Immature natural killer cell (primary cell): Measurements from ENCODE around the gene PARD3B. TPM values are rescaled to one million over a fixed set of nuclear protein-coding genes. Genes with fewer than 3 reads are reported as not detected.

ENCODE experiments used
- DNase-seq, 3 donors: peaks; one replicate each; pipeline ENCODE4 v3.0.0; 2022; ENCODE audit warnings: mixed read lengths in 1 of 3
- H3K27ac Mint-ChIP-seq, 6 donors: one replicate each; pipeline ENCODE4 v1.8.0; 2020; ENCODE audit warnings: mixed read lengths in 6 of 6, mild to moderate bottlenecking in 5 of 6, inconsistent platforms in 4 of 6, moderate library complexity in 3 of 6
- H3K27me3 Mint-ChIP-seq, 3 donors: one replicate each; pipeline ENCODE4 v1.8.0; 2020 to 2021; ENCODE audit warnings: low read depth in 3 of 3, mild to moderate bottlenecking in 3 of 3, mixed read lengths in 3 of 3, moderate library complexity in 3 of 3, inconsistent platforms in 1 of 3
- H3K36me3 Mint-ChIP-seq, 3 donors: one replicate each; pipeline ENCODE4 v1.8.0; 2020; ENCODE audit warnings: mixed read lengths in 3 of 3, inconsistent platforms in 2 of 3, mild to moderate bottlenecking in 2 of 3
- H3K4me1 Mint-ChIP-seq, 2 donors: one replicate each; pipeline ENCODE4 v1.8.0; 2020; ENCODE audit warnings: inconsistent platforms in 2 of 2, mild to moderate bottlenecking in 2 of 2, mixed read lengths in 2 of 2, moderate library complexity in 1 of 2
- H3K4me3 Mint-ChIP-seq, 5 donors: one replicate each; pipeline ENCODE4 v1.8.0; 2020; ENCODE audit warnings: mild to moderate bottlenecking in 5 of 5, mixed read lengths in 5 of 5, inconsistent platforms in 3 of 5, moderate library complexity in 3 of 5
- H3K9me3 Mint-ChIP-seq, 6 donors: one replicate each; pipeline ENCODE4 v1.8.0; 2020; ENCODE audit warnings: mild to moderate bottlenecking in 6 of 6, mixed read lengths in 6 of 6, inconsistent platforms in 4 of 6, moderate library complexity in 3 of 6
- polyA plus RNA-seq, 3 donors: library from polyadenylated mRNA; unstranded; fragments of 300-500 nt; fragmentation: Illumina TruSeq; gene quantifications; one replicate each; pipeline ENCODE4 v1.2.3, GENCODE V29; 2021

The PARD3B gene
- polyA plus RNA-seq, 3 donors from 2014 or later = not detected

DNA sequence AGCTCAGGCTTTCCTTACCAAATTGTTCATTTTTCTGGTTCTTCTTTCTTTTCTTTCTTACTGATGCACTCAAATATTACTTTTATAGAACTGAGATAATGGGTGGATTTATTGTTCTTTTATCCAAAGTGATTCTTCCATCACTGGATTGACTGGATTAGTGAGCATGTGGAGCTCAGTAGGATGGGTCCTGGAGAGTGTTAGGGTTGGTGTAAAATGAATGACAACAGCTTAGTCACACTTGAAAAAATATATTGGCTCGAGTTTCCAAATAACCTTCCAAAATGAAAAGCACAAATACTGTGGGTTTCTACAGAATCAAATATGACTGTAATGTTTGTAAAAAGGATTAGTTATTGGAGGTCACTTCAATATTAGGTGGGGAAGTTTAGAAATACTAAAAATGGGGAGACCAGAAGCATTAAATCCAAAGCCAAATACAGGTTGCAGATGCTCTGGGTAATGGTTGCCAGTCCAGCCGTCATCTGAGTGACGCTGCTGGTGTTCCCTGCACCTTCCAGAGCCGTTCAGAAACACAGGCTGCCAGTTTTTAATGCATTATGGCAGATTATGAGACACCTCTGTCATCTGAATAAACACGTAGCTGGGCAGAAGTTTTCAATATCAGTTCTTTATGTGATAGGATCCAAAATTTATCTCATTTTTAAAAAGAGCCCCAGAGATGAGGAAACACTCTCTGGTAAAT is 842.2 kb downstream of the PARD3B start:
- Mint-ChIP-seq H3K27ac (no peak overlapping the region), H3K27me3 (no peaks in the 10 kb centered on the region), H3K4me1 (no peaks in the 10 kb centered on the region), H3K9me3 (no peaks in the 10 kb centered on the region), H3K36me3 (no peaks in the 10 kb centered on the region), H3K4me3 (no peak overlapping the region)
- no peak for DNase-seq

DNA sequence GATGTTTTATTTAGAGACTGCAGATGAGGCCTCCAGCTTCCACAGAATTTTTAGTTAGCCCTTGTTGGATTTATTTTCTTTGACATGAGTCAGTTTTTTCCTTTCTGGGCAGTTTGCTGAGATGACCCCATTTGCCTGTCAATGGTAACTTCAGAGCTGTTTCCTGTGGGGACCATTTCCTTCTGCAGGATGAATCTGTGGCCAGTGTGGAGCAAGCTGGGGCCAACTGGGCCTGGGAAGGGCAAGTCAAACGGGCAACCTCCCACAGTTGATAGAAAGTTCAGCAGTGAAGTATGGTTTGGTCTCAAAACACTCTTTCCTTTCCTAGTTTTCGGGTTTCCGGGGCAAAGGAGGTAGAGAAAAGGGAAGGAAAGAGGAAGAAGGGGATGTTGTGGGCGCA is 845.6 kb downstream of the PARD3B start:
- Mint-ChIP-seq H3K27me3 (no peaks in the 10 kb centered on the region), H3K36me3 (no peaks in the 10 kb centered on the region), H3K4me1 (no peaks in the 10 kb centered on the region), H3K9me3 (no peaks in the 10 kb centered on the region), H3K4me3 (no peak overlapping the region), H3K27ac (no peak overlapping the region)
- no peak for DNase-seq

DNA sequence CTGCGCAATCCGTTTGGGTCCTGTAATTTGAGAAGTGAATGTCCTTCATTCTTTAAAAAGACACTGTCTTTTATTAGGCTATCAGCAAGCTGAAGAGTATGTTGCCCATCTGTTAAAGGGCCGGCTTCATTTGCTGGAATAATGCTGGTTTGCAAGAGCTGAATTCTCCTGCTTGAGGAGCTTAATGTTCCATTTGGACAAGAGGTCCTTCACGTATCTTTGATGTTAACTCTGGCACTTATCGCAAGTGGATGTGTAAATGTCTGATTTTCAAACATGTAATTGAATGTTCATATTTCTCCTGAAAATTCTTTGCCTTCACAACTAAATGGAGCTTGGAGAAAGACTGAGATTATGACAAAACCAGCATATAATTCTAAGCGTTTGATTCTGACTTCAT is 856.2 kb downstream of the PARD3B start:
- Mint-ChIP-seq H3K4me3 (no peak overlapping the region), H3K27ac (no peak overlapping the region), H3K4me1 (no peaks in the 10 kb centered on the region), H3K36me3 (no peaks in the 10 kb centered on the region), H3K27me3 (peaks cover 0 to 3% (median under 1%) of the 10 kb centered on the region in 3 donors), H3K9me3 (peaks cover 0 to 5% (median 2%) of the 10 kb centered on the region in 6 donors)
- DNase-seq = no peak

DNA sequence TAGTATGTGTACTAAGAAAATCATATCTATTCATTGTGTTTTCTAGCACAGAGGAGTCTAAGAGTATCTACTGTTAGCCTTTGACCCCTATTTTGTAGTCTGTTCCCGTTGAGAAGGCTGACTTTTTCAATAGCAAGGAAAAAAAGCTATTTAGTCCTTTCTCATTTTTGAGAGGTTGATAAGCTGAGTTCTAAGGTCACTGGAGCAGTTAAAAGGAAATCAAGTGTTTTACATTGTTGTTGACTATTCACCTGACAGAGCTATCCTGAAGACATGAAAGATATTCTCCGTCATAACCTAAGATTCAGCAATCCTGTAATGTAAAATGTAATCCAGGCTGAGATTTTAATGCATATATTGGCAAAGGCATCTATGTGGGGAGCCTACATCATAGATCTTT is 856.7 kb downstream of the PARD3B start:
- no peak overlapping the region for H3K4me3 Mint-ChIP-seq
- no peak for DNase-seq
- no peaks in the 10 kb centered on the region for H3K36me3 Mint-ChIP-seq
- no peaks in the 10 kb centered on the region for H3K4me1 Mint-ChIP-seq
- no peak overlapping the region for H3K27ac Mint-ChIP-seq
- peaks cover 0 to 5% (median 3%) of the 10 kb centered on the region in 6 donors for H3K9me3 Mint-ChIP-seq
- peaks cover 0 to 3% (median 2%) of the 10 kb centered on the region in 3 donors for H3K27me3 Mint-ChIP-seq

DNA sequence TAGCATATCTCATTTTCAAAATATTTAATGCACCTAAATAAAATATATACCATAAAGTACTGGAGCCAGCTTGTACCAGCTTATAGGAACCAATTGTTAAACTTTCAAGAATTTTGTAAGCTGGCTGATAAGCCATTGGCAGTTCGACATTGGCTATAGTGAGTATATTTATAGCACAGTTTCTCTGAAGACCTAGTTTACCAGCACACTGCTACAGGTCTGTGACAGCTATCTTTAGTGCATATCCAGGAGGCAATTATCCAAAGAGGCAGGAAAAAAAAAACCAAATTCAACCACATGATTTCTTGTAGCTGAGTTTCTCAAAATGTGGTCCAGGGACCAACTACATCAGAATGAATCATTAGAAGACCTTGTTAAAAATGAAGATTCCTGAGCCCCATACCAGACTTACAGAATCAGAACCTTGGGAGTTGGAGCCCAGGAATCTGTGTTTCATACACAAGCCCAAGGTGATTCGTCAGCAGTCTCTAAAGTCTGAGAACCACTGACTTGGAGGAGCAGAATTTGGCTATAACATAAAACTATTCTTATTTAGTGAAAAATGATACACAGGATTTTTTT is 858.1 kb downstream of the PARD3B start:
- no peaks in the 10 kb centered on the region for H3K4me1 Mint-ChIP-seq
- H3K36me3 Mint-ChIP-seq = no peaks in the 10 kb centered on the region
- no peak overlapping the region for H3K4me3 Mint-ChIP-seq
- H3K27me3 Mint-ChIP-seq = peaks cover 0 to 3% (median 2%) of the 10 kb centered on the region in 3 donors
- no peak overlapping the region for H3K27ac Mint-ChIP-seq
- H3K9me3 Mint-ChIP-seq = peaks cover 0 to 4% (median 3%) of the 10 kb centered on the region in 6 donors
- no peak for DNase-seq

DNA sequence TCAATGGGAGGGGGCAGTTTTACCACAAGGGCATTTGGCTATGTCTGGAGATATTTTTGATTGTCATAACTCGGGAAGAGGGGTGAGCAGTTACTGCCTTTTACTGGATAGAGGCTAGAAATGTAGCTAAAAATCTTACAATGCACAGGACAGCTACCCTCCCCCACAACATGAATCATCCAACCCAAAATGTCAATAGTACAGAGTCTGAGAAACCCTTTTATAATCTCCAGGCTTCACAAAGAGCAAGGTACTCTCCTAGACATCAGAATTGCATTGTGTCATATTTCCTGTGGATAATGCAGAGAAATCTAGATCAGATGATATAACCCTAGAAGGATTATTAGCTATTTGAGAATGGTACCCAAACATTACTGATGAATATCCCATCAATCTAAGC is 859.9 kb downstream of the PARD3B start:
- Mint-ChIP-seq H3K9me3 (peaks cover 0 to 4% (median 3%) of the 10 kb centered on the region in 6 donors), H3K4me1 (no peaks in the 10 kb centered on the region), H3K4me3 (no peak overlapping the region), H3K27ac (no peak overlapping the region), H3K27me3 (peaks cover 0 to 2% (median 2%) of the 10 kb centered on the region in 3 donors), H3K36me3 (no peaks in the 10 kb centered on the region)
- DNase-seq = no peak

DNA sequence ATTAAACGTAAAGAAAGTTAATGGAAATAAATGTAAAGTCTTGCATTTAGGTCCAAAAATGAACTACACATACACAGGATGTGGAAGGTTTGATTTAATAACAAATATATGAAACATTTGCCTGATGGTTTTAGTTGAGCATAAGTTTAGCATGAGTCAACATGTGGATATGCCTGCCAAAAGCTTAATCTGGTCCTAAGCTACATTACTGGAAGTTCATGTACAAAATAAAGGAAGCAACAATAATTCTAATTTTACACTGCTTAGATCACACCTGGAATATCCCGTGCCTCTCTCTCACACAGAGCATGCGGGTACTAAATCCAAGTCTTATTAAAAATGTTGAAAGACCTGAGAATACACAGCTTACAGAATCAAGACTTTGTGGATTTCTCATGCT is 860.5 kb downstream of the PARD3B start:
- no peaks in the 10 kb centered on the region for H3K4me1 Mint-ChIP-seq
- no peak for DNase-seq
- peaks cover 0 to 4% (median 3%) of the 10 kb centered on the region in 6 donors for H3K9me3 Mint-ChIP-seq
- peaks cover 0 to 2% (median 2%) of the 10 kb centered on the region in 3 donors for H3K27me3 Mint-ChIP-seq
- H3K27ac Mint-ChIP-seq = no peak overlapping the region
- H3K4me3 Mint-ChIP-seq = no peak overlapping the region
- H3K36me3 Mint-ChIP-seq = no peaks in the 10 kb centered on the region

DNA sequence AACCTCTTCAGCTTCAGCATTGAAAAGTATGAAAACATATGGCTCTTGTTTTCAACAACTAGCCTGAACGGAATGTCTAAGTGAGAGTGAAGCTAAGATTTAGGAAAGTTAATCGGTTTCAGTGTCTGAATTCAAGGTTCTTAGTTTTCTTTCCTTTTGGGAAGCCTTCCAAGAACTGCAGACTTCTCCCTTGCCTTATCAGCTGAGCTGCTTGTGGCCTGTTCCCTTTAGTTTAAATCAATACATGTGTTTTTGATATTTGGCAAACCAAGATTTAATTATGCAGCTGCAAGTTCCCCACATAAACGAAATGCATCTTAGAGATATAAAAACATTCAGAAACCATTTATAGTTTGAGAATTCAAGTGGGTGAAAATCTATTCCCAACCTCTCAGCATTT is 862.7 kb downstream of the PARD3B start:
- Mint-ChIP-seq H3K36me3 (no peaks in the 10 kb centered on the region), H3K27ac (no peak overlapping the region)

DNA sequence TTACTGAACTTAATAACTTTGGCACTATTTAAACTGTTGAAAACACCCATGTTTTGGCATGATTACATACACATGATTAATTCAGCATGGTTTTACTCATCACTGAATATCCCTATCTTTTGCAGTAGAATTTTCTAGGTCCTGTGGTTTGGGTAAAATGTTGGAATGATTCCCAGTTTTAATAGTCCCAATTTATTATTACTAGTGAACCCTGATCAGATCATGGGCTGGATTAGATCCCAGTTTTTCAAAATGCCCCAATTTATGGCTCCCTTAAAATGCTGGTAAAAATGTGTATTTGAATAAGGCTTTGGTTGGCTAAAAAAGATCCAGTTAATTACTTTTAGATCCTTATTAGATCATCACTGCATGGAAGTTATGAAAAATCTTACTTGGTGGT is 863.4 kb downstream of the PARD3B start:
- H3K9me3 Mint-ChIP-seq = peaks cover 0 to 4% (median 2%) of the 10 kb centered on the region in 6 donors
- peaks cover 0 to 2% (median 0%) of the 10 kb centered on the region in 3 donors for H3K27me3 Mint-ChIP-seq
- H3K27ac Mint-ChIP-seq = no peak overlapping the region
- no peak overlapping the region for H3K4me3 Mint-ChIP-seq
- no peaks in the 10 kb centered on the region for H3K36me3 Mint-ChIP-seq
- no peaks in the 10 kb centered on the region for H3K4me1 Mint-ChIP-seq
- DNase-seq = no peak

More for the DNA sequence above, 862.7 kb downstream of the PARD3B start:
- Mint-ChIP-seq H3K27me3 (peaks cover 0 to 2% (median 0%) of the 10 kb centered on the region in 3 donors), H3K4me1 (no peaks in the 10 kb centered on the region), H3K9me3 (peaks cover 0 to 4% (median 2%) of the 10 kb centered on the region in 6 donors), H3K4me3 (no peak overlapping the region)
- no peak for DNase-seq

DNA sequence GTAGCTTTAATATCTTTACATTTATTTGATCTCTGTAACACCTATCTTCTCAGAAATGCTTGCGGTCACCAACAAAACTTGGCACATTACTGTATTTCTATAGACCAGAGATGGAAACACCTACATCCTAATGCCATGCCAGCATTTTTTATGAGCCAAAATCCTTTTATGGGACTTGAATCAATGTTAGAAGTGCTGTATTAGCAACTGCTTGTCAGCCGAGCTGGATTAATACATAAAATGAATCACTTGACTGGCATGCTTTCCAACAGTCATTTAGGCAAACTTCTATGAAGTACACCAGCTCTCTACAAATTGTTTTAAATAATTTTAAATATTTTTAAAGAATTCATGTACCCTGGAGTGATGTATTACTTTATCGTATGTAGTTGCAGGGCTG is 864.1 kb downstream of the PARD3B start:
- Mint-ChIP-seq H3K27me3 (peaks cover 0 to 2% (median 0%) of the 10 kb centered on the region in 3 donors), H3K36me3 (no peaks in the 10 kb centered on the region), H3K4me3 (no peak overlapping the region), H3K27ac (no peak overlapping the region), H3K4me1 (no peaks in the 10 kb centered on the region), H3K9me3 (peaks cover 0 to 4% (median 2%) of the 10 kb centered on the region in 6 donors)
- no peak for DNase-seq

DNA sequence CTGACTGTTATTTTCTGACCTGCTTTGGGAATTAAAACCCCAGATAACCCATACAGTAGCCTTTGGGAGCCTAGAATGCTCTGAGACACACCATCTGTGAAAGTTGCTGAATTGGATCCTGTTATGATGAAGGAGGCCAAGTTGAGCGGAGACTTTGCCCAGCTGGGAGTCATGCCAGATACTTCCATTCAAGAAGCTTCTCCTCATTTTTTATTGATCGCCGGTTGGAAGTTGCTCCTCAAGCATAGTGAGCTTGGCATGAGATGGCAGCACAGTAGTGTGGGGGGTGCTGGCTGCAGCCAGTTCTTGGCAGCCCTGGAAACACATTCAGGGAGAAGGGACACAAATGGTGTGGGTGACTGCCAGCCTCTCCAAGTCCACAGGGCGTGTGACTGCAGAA is 866.3 kb downstream of the PARD3B start:
- Mint-ChIP-seq H3K4me3 (no peak overlapping the region), H3K36me3 (no peaks in the 10 kb centered on the region), H3K9me3 (peaks cover 0 to 4% (median 2%) of the 10 kb centered on the region in 6 donors), H3K27me3 (peaks cover 0 to 1% (median 0%) of the 10 kb centered on the region in 3 donors), H3K4me1 (no peaks in the 10 kb centered on the region), H3K27ac (no peak overlapping the region)
- DNase-seq = no peak

DNA sequence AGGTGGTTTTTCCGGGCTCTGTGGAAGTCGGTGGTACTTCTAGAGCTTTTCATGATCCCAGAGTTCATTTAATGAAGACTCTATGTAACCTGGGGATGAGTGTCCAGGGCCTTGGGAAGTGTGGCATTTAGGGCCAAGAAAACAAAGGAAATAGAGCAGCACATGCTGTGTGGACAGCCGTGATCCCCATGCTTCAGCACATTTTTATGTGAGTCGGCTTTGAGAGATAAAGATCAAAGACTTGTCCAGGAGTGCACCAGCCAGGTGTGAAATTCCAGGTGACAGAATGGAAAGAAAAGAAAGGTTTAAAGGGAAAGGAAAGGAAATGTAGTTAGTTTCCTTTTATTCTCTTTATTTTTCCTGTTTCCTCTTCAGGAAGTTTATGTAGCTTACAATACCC is 879.1 kb downstream of the PARD3B start:
- Mint-ChIP-seq H3K9me3 (peaks cover 3 to 16% (median 5%) of the 10 kb centered on the region in 6 donors), H3K27ac (no peak overlapping the region), H3K27me3 (peaks cover 0 to 2% (median 0%) of the 10 kb centered on the region in 3 donors), H3K36me3 (no peaks in the 10 kb centered on the region), H3K4me3 (no peak overlapping the region), H3K4me1 (no peaks in the 10 kb centered on the region)
- DNase-seq = no peak

DNA sequence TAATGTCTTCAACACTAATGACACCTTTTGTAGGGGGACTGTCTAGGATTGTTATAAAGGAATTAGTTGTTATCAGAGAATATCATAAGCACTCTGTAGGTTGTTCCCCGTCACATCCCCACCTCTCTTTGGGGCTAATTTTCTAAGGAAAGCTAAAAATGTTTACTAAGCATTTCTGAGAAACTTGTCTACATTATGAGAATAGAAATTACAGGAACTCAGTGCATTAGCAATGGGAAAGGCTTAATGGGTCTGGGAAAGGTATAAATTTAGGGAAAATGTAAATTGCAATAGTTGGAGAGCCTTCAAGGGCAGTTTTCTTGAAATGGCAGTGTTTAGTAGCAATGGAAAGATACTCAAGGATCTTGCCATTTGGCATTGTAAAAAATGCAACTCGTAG is 879.8 kb downstream of the PARD3B start:
- no peaks in the 10 kb centered on the region for H3K4me1 Mint-ChIP-seq
- H3K4me3 Mint-ChIP-seq = no peak overlapping the region
- H3K36me3 Mint-ChIP-seq = no peaks in the 10 kb centered on the region
- H3K9me3 Mint-ChIP-seq = peaks cover 3 to 12% (median 5%) of the 10 kb centered on the region in 6 donors
- DNase-seq = no peak
- H3K27me3 Mint-ChIP-seq = peaks cover 0 to 2% (median 0%) of the 10 kb centered on the region in 3 donors
- no peak overlapping the region for H3K27ac Mint-ChIP-seq

DNA sequence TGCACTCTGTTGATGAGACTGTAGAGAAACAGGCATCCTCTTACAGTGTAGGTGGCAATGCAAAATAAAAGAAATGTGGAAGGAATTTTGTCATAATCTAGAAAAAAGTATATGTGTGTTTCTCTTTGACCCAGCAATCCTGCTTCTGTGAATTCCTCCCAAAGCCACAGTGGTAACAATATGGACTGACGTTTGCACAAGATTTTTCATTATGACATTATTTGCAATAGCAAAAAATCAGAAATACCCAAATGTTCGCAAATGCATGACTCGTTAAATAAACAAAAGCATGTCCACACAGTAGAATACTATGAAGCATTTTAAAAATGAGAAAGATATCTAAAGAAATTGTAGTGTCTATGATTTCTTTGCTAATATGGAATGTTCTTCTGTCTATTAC is 881.8 kb downstream of the PARD3B start:
- no peak for DNase-seq
- no peak overlapping the region for H3K4me3 Mint-ChIP-seq
- H3K4me1 Mint-ChIP-seq = no peaks in the 10 kb centered on the region
- peaks cover 1 to 3% (median 2%) of the 10 kb centered on the region in 3 donors for H3K27me3 Mint-ChIP-seq
- no peaks in the 10 kb centered on the region for H3K36me3 Mint-ChIP-seq
- H3K9me3 Mint-ChIP-seq = peaks cover 0 to 8% (median 2%) of the 10 kb centered on the region in 6 donors
- no peak overlapping the region for H3K27ac Mint-ChIP-seq
